GM18868 (cell line): ENCODE measurements around the gene PLD1.

Experiments
- ATAC-seq: cut with Tn5 transposase; IDR thresholded peaks from one replicate; pipeline ENCODE4 v1.9.1; 2021; ENCODE audit warnings: mild to moderate bottlenecking, moderate library complexity; ENCODE audit not compliant: unreplicated experiment

PLD1 gene

DNA sequence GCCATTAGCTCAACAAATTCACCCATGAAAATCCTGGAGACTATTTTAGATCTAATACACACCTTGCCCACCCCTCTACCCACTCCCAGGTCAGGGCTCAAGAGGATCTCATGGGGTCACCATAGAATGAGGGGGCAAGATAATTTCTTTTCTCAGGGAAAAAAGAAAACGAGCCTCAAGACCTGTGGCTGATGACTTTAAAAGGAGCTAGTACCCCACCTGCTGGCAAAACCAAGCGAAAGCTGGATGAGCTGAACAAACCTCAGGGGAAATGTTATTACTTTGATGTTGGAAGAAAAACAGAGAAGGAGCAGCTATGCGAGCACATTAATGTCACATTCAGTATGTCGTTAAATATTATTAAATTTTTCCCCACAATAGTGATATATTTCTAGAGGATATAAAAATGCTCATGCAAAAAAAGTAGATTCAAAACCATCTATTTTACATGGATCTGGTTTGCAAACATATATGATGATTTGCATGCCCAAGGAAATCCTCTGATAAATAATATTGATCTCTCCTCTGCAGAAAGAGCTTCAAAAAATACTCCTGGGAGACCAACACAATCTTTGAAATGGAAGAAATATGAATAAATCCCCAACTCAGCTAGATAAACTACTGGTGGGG is 37.7 kb downstream of the PLD1 start:
- no peak for ATAC-seq

DNA sequence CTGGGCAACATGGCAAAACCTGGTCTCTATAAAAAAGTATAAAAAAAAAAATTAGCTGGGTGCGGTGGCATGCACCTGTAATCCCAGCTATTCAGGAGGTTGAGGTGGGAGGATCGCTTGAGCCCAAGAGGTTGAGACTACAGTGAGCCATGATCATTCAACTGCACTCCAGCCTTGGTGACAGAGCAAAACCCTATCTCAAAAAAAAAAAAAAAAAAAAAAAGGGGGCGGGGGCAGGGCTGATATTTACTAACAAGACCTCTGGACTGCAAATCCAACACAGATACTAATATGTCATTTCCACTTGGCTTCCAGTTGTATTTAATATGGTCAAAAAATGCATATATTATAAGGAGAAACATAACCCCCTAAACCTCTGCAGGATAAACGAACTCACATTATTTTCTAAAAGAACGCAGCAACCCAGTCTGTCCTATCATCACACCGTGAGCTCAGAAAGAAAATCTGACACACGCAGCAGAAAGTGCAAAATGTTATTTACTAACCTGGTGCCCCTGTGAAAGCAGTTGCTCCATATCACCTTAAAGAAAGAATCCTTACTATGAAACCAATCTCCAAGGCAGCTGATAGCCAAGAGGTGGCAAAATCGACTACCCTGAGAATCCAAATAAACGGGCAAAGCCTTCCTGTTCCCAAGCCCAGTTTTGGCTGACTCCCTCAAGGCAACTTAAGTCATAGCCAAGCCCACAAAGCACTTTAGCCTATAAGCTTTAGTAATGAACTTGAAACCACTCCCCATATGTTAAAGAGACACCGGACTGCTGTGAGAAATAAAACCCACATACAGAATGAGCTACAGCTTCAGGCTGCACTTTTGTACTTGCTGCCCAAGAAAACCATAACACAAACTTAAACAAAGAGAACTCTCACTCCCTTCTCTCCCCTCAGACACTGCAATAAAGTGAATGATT is 39.3 kb downstream of the PLD1 start:
- peak; percentile 75 for ATAC-seq

DNA sequence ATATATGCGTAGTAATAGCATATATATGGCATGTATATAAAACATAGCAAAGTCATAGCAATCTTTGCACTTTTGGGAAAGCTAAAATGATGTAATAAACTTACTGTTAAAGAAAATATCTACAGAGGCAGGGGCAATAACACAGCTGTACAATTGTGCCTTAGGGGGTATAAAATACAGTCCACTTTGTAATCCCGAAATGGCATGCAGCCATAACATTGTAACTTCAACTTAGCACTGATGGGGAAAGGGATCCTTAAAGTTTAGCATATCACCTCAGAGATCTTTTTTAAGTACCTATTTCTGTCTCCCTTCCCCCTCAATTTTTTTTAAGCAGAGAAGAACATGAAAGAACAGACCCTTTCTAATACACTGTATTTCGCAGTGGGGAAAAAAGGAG is 40.8 kb downstream of the PLD1 start:
- no peak for ATAC-seq

DNA sequence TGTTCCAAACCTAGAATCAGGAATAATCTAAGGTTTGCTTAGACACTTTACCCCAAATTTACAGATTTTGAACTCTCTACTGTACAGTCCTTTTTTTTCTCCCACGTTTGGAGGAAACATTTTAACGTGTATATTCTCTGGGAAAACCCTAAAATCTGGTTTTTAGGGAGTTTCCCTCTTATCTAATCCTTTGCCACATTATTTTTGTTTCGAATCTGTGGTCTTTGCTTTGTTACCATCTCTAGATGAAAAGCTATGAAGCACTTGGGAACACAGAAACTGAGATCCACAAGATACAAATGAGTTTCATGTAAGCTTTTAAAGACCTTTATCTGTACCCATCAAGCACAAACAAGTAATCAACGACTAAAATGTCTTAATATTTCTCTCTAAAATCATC is 41.3 kb downstream of the PLD1 start:
- ATAC-seq, result no peak

DNA sequence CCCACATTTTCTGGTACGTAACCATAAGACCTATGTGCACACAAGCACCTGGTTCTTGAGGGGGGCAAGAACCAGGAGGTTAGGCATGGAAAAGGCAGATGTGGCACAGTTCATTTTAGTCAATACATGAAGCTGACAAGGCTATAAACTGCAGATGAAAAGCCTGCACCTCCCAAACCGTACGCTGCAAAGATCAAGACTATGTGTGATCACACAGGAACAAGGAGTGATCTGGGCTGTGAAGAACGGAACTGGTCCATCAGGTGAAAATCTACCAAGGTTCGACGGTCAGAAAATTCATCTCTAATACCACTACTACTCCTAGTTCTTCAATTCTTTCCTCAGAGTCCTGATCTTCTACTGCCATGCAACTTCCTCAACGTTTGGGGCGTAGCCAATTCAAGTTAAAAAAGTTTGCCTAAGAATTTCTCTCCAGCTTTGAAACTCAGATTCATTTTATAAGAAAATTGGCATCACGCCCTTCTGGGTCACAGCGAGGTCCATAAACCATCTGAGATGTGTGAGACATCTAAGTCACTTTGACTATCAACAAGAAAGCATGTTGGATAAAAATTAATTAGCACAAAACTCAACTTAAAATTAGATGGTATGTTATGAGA is 41.9 kb downstream of the PLD1 start:
- ATAC-seq, result no peak

DNA sequence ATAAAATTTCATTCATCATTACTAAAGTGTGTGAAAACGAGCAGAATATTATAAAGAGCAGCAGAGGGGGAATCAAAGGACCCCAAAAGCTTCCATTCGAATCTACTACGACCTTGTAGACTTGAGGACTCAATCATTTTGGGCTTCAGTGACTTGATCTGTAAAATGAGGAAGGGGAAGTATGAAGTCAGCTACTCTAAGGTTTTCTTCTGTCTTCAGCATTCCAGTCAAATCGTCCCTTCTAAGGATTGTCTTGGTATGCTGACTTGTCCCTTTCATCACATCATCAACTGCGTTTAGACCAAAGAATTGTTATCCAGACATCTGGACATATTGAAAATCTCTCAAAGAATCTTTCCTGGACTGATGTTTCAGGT is 44.8 kb downstream of the PLD1 start:
- no peak for ATAC-seq

DNA sequence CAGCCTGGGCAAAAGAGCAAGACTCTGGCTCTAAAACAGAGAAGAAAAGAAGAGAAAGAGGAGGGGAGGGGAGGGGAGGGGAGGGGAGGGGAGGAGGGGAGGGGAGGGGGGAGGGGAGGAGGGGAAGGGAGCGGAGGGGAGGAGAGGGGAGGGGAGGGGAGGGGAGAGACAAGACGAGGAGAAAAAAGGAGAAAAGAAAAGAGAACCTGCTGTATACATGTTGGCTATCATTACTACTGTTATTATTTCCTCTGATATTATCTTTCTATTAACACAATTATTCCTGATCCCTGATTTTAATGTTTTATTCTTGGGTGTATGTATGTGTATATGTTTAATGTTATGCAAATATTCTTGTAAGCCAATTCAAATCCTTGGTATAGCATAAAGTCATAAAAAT is 46.9 kb downstream of the PLD1 start:
- ATAC-seq, result no peak

DNA sequence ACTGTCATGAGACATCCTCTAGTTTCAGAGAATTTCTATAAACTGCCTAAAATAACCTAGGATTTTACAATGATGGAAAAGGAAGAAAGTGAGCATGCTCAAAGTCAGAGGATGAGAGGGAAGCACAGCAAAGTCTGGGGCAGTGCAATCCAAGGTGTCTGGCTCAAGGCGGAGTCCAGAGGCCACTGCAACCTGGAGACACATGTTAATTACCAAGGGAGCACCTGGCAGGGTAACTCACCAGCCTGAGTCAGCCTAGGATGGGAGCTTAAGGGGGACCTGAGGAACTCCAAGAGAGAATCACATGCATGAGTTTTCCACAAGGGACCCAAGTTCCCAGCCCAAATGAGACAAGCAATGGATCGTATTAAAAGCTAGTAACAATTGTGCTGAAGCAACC is 49.8 kb downstream of the PLD1 start:
- no peak for ATAC-seq

DNA sequence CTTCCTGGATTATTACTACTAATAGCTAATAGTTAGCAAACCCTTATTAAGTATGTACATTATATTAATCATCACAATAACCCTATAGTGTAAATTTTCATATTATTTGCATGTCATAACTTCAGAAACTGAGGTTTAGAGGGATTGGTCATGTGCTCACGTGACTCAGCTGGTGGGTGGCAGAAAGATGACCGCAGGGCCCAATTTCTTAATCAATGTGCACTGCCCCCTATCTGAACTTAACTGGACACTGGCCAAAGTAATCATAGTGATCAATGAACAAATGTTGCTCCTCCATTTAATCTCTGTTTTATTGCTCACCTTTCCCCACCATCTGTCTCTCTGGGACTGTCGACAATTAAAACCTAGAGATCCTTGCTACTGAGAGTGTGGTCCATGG is 52.2 kb downstream of the PLD1 start:
- no peak for ATAC-seq

DNA sequence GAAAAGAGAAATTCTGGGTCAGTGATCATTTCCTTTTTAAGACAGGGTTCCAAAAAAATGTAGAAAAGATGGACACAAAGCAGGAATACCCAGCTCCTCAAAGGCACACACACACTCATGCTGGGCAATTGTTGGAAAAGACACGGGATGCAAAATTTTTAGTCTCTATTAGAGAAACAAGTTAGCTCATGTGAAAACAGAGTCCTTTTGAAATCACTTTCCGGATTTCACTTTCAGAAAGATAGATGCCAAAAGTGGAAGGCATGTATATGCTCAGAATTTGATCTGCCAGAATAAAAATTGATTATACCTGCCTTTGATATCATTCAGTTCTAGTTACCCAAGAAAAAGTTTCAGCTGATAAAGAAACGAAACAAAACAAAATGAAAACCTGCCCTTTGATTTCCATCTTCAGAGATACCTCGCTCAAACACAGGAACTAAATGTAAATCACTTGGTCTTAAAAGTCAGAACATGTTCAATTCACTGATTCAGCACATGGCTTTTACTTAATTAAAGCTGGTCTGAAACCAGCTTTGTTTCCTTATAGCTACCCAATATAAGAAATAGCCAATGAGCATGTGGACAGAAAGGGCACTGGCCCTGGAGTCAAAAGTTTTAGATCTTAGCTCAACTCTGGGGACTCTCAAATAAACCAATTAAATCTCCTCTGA is 52.8 kb downstream of the PLD1 start:
- no peak for ATAC-seq

DNA sequence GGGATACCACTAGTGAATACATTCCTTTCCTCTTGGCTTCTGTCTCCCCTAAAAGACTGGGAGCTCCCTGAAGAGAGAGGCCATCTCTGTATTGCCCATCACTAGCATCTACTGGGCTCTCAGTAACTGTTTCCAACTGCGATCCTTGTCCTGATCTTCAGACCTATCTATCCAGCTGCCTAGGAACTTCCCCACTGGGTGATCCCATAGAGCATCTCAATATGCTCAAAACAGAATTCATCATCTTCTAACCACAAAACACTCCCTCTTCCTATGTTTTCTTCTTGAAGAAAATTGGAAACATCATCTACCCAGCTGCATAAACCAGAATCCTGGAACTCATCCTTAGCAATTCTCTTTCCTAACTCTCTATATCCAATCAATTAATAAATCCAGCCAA is 54.6 kb downstream of the PLD1 start:
- ATAC-seq, result no peak

DNA sequence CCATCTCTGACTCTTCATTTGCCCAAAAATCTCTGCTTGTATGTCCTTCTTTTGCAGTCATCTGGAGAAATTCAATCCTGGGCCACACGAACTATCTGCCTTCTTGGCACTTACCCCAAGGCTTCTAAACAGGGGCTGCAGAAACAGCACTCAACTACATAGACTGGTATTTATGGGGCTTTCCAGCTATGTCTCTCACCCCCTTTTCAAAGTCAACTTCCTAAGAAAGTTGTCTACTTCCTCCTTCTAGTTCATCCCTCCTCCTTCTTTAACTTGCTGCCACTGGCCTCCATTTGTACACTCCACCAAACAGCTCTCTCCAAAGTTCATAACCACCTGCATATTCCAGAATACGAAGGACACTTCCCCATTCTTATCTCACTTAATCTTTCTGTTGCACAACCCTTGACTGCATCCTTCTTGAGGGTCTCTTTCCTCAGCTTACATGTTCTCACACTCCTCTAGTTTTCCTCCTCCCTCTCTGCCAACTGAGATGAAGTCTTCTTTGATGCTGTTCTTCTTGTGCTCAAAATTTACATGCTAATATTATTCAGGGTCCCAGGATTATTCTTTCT is 55.2 kb downstream of the PLD1 start:
- ATAC-seq, result peak; percentile 59

DNA sequence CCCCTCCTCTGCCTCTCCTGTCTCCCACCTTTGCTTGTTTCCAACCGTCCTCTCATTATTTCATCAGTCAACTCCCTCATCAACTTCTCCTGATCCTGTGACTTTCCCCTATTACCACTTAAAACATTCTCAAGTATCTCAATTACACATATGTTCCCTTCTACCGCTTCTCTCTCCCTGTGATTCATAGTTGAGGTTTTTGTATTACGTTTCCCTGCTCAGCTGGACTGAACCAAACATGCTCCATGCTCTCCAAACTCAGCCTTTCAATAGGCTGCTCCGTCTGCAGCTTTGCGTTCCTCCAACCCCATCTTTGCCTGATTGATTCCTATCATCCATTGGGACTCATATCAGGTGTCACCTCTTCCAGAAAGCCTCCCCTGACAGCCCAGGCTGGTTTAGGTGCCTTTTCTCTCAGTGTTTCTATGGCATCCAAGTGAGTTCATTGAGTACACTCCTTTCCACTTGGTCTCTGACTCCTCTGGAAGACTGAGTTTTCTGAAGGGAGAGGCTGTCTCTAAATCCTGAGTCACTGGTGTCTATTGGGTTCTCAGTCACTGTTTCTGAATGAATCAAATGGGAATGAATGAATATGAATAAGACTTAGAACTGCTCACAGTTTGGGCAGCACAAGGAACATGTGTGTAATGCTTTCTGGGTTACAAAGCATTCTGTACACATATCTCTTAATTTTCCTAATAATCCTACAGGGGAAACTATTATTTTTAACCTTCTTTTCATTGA is 56.4 kb downstream of the PLD1 start:
- no peak for ATAC-seq

DNA sequence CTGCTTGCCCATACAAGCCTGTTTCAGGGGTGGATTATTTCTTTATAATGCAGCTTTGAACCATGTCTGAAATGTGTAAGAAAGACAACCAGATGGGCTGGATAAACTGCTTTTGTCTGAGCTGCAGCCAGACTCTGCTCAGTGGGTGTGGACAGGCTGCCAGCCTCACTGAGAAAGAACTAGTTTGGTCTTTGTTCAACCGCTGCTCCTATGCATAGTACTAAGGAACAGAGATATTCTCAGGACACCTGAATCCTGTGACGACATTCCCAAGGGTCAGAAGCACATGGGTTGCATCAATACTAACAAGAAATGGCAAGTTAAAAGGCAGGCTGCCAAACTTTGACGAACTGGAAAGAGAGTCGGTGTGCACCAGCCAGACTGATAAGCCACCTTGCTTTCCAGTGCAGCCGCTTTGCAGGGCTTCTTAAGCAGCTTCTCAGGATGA is 57.2 kb downstream of the PLD1 start:
- ATAC-seq, result no peak

DNA sequence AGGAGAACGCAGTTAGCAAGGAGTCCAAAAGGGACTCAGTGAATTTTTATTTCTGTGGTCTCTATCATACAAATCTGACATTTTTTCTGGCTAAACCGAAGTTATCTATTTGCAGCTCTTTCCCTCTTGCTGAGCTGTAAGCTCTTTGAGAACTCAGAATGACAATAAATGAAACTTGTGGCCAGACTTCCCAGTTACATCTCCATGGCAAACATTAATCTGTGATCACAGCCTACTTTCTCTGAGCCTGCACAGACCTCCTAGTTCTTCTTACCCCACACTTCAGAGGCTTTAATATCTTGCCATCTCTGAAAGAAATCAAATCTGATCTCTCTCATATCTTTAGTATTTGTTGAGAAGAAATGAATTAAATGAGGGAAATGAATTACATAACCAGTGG is 58.0 kb downstream of the PLD1 start:
- no peak for ATAC-seq

DNA sequence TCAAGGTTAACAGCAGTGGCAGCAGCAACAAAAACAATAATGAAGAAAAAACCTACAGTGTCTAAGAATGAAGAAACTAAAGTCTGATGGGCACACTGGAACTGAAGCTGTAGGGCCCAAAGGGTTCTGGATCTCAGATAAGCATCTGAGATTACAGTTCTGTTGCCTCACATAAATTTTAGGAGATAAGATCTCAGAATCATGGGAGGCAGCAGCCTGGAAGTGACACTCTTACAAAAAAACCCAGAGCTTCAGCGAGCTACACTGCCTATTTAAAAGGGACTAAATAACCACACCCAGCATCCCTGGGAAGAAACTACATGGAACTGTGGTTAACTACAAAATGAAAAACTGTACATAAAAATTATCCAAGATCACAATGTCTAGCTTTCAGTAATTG is 61.2 kb downstream of the PLD1 start:
- ATAC-seq, result no peak

DNA sequence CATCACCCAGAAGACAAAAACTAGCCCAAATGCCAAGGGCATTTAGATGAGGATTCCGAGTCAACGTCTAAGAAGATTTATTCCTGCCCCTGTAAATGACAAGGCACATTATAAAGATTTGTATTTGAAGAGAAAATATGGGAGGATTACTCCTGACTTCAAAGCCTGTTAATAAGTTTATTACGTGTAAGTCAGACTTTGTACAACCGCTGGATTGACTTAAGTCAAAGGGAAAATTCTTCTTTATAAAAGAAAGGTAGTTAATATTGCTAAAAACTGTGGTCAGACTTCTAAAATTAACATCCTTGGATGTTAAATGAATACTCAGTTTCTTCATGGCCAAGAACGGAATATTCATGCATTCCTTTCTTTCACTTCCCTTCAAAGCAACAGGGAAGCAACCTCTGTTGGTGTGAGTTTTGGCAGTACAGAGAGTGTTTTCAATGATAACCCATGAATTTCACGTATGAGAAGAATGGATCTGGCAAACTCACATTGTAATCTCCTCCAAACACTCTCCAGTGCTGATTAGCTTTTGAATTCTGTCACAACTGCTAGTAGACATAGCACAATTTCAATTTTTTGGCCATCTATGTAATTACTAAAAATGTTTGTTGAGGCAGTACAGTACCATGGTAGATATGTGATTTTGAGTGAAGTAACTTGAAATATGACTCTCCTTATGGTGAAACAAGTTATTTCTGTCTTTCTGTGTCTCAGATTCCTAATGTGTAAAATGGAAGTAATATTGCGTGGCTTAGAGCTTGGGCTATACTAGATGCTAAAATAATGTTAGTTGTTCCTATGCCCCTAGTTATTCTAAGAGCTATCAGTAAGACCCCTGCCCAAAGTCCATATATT is 62.0 kb downstream of the PLD1 start:
- ATAC-seq, result no peak

DNA sequence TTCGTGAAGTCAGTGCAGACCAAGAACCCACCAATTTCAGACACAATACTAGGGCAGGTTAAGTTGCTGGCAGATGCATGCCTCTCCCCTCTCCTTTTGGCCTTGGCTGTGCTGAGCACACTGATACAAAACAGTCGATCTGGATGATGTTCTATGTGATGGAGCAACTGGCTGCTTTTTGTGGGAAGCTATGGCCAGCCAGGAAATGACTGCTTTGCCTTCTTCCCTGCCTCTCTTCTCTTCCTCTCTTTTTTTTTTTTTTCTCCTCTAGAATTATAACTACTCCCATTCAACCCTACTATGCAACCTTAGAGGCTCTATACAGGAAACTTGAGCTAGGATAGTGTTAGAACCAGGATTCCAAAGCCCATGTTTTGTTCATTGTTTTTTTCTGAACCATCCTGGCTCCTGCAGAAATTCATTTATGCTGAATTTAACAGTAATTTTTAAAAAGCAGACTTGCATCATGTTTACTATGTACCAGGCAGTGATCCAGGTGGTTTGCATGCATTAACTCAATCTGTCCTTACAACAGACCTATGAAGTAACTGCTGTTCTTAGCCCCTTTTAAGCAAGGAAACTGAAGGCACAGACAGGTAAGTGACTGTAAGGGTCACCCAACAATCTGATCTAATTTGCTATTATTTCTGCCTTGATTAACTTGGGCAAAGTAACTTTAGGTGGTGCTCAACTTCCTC is 62.9 kb downstream of the PLD1 start:
- ATAC-seq, result no peak
